A549 (cell line): ENCODE measurements around the gene LMF1. TPM values are rescaled to one million over a fixed set of nuclear protein-coding genes. Genes with fewer than 3 reads are reported as not detected.

ENCODE experiments used
- ATAC-seq, 2 experiments: fragments of 200-7000 bp in 1 of 2; fragments of >200 bp in 1 of 2; cut with Nextera tagmentation in 1 of 2; cut with Tn5 transposase in 1 of 2; 3 replicates each; pipeline versions ENCODE4 v1.8.0 to v1.9.1; 2018 to 2020; ENCODE audit warnings: mild to moderate bottlenecking in 1 of 2, moderate library complexity in 1 of 2
- CTCF ChIA-PET: fragments of 300-600 bp; sonication (Branson Sonifier 250); formaldehyde crosslinking; extraction: SDS; loops from one replicate; lab custom pipeline; 2021; ENCODE audit warnings: antibody characterized with exemption, inconsistent platforms; lab: Yijun Ruan, JAX
- POLR2A ChIA-PET: fragments of 350-600 bp; formaldehyde crosslinking; extraction: SDS; loops from one replicate; lab custom pipeline; 2021; ENCODE audit warnings: antibody characterized with exemption, inconsistent platforms; lab: Yijun Ruan, JAX
- DNase-seq, 2 experiments: peaks; one replicate each; pipeline versions ENCODE4 v3.0.0 to v3.0.0-alpha.2; 2011 to 2016; ENCODE audit warnings: low read depth in 1 of 2, low spot score in 1 of 2
- FAIRE-seq: peaks from 2 replicates; lab custom pipeline; 2011; peaks lifted over from hg19 to GRCh38; lab: Jason Lieb, UNC
- H3K27ac ChIP-seq, 2 experiments: fragments of >200 bp; sonication (Bioruptor Twin); formaldehyde crosslinking; 3 replicates each; pipeline ENCODE4 v1.5.1; 2016 to 2017
- H3K4me1 ChIP-seq: fragments of >200 bp; sonication (Bioruptor Twin); formaldehyde crosslinking; 3 replicates; pipeline ENCODE4 v1.6.1; 2016
- H3K4me2 ChIP-seq: fragments of >200 bp; sonication (Bioruptor Twin); formaldehyde crosslinking; 3 replicates; pipeline ENCODE4 v1.6.1; 2016
- H3K4me3 ChIP-seq: fragments of >200 bp; sonication (Bioruptor Twin); formaldehyde crosslinking; 3 replicates; pipeline ENCODE4 v1.5.1; 2016
- H3K9me3 ChIP-seq: fragments of >200 bp; sonication (Bioruptor Twin); formaldehyde crosslinking; 3 replicates; pipeline ENCODE4 v1.6.1; 2016
- BHLHE40 ChIP-seq: IDR thresholded peaks from 2 replicates; pipeline ENCODE4 v1.6.1; 2012; ENCODE audit warnings: low read depth, low read length, inconsistent platforms
- CHD4 ChIP-seq: fragments of 200-600 bp; sonication (generic); IDR thresholded peaks from 2 replicates; pipeline ENCODE4 v1.6.1; 2016; ENCODE audit warnings: antibody characterized with exemption, mild to moderate bottlenecking, borderline replicate concordance
- EP300 ChIP-seq, 2 experiments: fragments of >200 bp; sonication (Bioruptor Twin); formaldehyde crosslinking; IDR thresholded peaks; 2 replicates in 1 of 2; 3 replicates in 1 of 2; pipeline ENCODE4 v1.6.1; 2016 to 2017
- FOSB ChIP-seq: fragments of 250-450 bp; sonication (Bioruptor Pico); IDR thresholded peaks from 2 replicates; pipeline ENCODE4 v1.5.0; 2020; ENCODE audit warnings: mild to moderate bottlenecking, moderate library complexity
- FOSL2 ChIP-seq, 2 experiments: fragments of 450-650 bp in 1 of 2; fragments of >200 bp in 1 of 2; sonication (Bioruptor Twin) in 1 of 2; formaldehyde crosslinking; IDR thresholded peaks; 2 replicates each; pipeline versions ENCODE4 v1.5.0 to v1.6.1; 2016 to 2020; ENCODE audit warnings: mild to moderate bottlenecking in 1 of 2, moderate library complexity in 1 of 2
- FOXS1 ChIP-seq: fragments of 250-450 bp; sonication (Bioruptor Pico); IDR thresholded peaks from 2 replicates; pipeline ENCODE4 v1.5.0; 2020; ENCODE audit warnings: mild to moderate bottlenecking, moderate library complexity
- GATA3 ChIP-seq: IDR thresholded peaks from 2 replicates; pipeline ENCODE4 v1.6.1; 2012; ENCODE audit warnings: borderline replicate concordance
- HDAC2 ChIP-seq: fragments of 200-600 bp; sonication (generic); IDR thresholded peaks from 2 replicates; pipeline ENCODE4 v1.6.1; 2016
- HEYL ChIP-seq: fragments of 250-450 bp; sonication (Bioruptor Pico); IDR thresholded peaks from 2 replicates; pipeline ENCODE4 v1.8.0; 2021; ENCODE audit warnings: mild to moderate bottlenecking, moderate library complexity
- HOXA7 ChIP-seq: fragments of 250-450 bp; sonication (Bioruptor Pico); IDR thresholded peaks from 2 replicates; pipeline ENCODE4 v1.5.0; 2020; ENCODE audit warnings: mild to moderate bottlenecking, moderate library complexity
- HOXB13 ChIP-seq: fragments of 250-450 bp; sonication (Bioruptor Pico); IDR thresholded peaks from 2 replicates; pipeline ENCODE4 v1.5.0; 2020; ENCODE audit warnings: low read depth, mild to moderate bottlenecking, moderate library complexity
- KDM1A ChIP-seq: fragments of 200-600 bp; sonication (generic); IDR thresholded peaks from 2 replicates; pipeline ENCODE4 v1.6.1; 2016; ENCODE audit warnings: low read depth, mild to moderate bottlenecking
- KDM5A ChIP-seq: fragments of 200-600 bp; sonication (generic); IDR thresholded peaks from 2 replicates; pipeline ENCODE4 v1.6.1; 2016; ENCODE audit warnings: antibody characterized with exemption, mild to moderate bottlenecking
- MAFK ChIP-seq: fragments of 450-650 bp; IDR thresholded peaks from 2 replicates; pipeline ENCODE4 v1.6.1; 2014; ENCODE audit not compliant: partially characterized antibody
- NFE2L2 ChIP-seq: fragments of 150-350 bp; conservative IDR thresholded peaks from 2 replicates; pipeline ENCODE4 v1.6.1; 2014; ENCODE audit warnings: low read length
- NPAS2 ChIP-seq: fragments of 250-450 bp; sonication (Bioruptor Pico); IDR thresholded peaks from 2 replicates; pipeline ENCODE4 v1.8.0; 2022; ENCODE audit warnings: mild to moderate bottlenecking, moderate library complexity, borderline replicate concordance
- NR3C1 ChIP-seq: fragments of >200 bp; sonication (Bioruptor Twin); formaldehyde crosslinking; IDR thresholded peaks from 3 replicates; pipeline ENCODE4 v1.6.1; 2017
- PHF8 ChIP-seq: fragments of 200-600 bp; sonication (generic); IDR thresholded peaks from 2 replicates; pipeline ENCODE4 v1.6.1; 2016; ENCODE audit warnings: low read depth, mild to moderate bottlenecking, antibody characterized with exemption, moderate library complexity, borderline replicate concordance
- POLR2A ChIP-seq: IDR thresholded peaks from 2 replicates; pipeline ENCODE4 v1.6.1; 2012; ENCODE audit warnings: mild to moderate bottlenecking, low read length
- SMC3 ChIP-seq: fragments of >200 bp; sonication (Bioruptor Twin); formaldehyde crosslinking; IDR thresholded peaks from 3 replicates; pipeline ENCODE4 v1.6.1; 2018; ENCODE audit warnings: inconsistent platforms
- TFCP2L1 ChIP-seq: fragments of 250-450 bp; sonication (Bioruptor Pico); IDR thresholded peaks from 2 replicates; pipeline ENCODE4 v1.5.0; 2021; ENCODE audit warnings: mild to moderate bottlenecking
- TP53 ChIP-seq: fragments of 250-450 bp; sonication (Bioruptor Pico); IDR thresholded peaks from 2 replicates; pipeline ENCODE4 v1.5.0; 2021; ENCODE audit warnings: mild to moderate bottlenecking, moderate library complexity
- ZFP36 ChIP-seq: fragments of 450-650 bp; IDR thresholded peaks from 2 replicates; pipeline ENCODE4 v1.6.1; 2014; ENCODE audit warnings: borderline replicate concordance; ENCODE audit not compliant: partially characterized antibody
- WGBS: methylation state at CpG from one replicate; pipeline ENCODE4 v1.1.6; 2017; ENCODE audit errors: missing lambda C conversion rate; 5-methylcytosine and 5-hydroxymethylcytosine counted together
- polyA plus RNA-seq, 4 experiments: library from polyadenylated mRNA; depleted of rRNA in 3 of 4; stranded (reverse); fragments of >200 nt; fragmentation: RNase III in 1 of 4; extraction: RNeasy Plus Mini Kit Qiagen cat#74134 plus additional on column Dnase treatment in 1 of 4; gene quantifications; 2 replicates in 3 of 4; 3 replicates in 1 of 4; pipeline ENCODE4 v1.2.3, GENCODE V29; 2011 to 2017
- TF ChIP-seq, protein P1 (sequence below): fragments of 250-450 bp; sonication (Bioruptor Pico); IDR thresholded peaks from 2 replicates; pipeline ENCODE4 v1.5.0; 2021; ENCODE audit warnings: mild to moderate bottlenecking, moderate library complexity, borderline replicate concordance
- TF ChIP-seq, protein P2 (sequence below): fragments of >200 bp; sonication (Bioruptor Twin); formaldehyde crosslinking; IDR thresholded peaks from 3 replicates; pipeline ENCODE4 v1.5.1; 2016
- TF ChIP-seq, protein P3 (sequence below): IDR thresholded peaks from 2 replicates; pipeline ENCODE4 v1.6.1; 2012
- TF ChIP-seq, protein P4 (sequence below): fragments of >200 bp; sonication (Bioruptor Twin); formaldehyde crosslinking; IDR thresholded peaks from 2 replicates; pipeline ENCODE4 v1.6.1; 2016
- TF ChIP-seq, protein P5 (sequence below): fragments of 250-450 bp; sonication (Bioruptor Pico); IDR thresholded peaks from 2 replicates; pipeline ENCODE4 v1.5.0; 2020; ENCODE audit warnings: low read depth, mild to moderate bottlenecking, moderate library complexity

The LMF1 gene
- polyA plus RNA-seq, 2 of the 4 experiments (the other 2 are of a cell fraction): 8.8 to 10.9 TPM

DNA sequence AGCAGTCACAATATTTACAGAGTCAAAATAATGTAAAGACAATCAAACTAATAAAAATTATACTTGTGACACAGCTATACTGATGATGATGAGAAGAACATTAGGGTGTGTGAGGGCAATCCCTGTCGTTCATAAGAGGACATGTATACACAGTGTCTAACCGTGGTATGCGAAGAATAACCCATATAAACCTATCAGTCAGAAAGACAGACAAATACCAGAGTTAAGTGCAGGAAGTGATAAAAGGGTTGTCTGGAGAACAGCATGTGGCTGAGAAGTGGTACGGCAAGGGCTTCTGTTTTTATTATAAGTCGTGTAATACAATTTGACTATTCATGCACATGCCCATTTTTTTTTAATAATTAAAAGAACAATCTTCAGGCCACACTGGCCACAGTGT, 46.7 kb downstream of the LMF1 start (continued):
- no peak for TF ChIP-seq TP53 (CRISPR knock-in tag)
- TF ChIP-seq HDAC2: no peak

DNA sequence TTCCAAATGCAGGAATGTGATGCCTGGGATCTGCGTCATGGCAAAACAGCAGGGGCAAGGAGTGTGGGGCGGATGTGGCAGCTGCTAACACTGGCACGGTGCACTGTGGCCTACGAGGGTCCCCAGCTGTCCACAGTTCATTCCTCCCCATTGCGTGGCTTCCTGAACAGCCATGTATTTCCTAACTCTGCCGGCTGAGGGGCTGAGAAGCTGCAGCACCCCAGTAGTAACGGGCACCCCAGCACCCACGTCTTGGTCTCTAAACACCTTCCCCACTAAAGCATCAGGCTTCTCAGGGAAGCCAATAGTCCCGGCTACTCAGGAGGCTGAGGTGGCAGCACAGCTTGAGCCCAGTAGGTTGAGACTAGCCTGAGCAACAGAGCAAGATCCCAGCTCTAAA, 47.6 kb downstream of the LMF1 start:
- WGBS: 85% methylated on average over 9 of the region's 9 CpGs
- Histone ChIP-seq H3K27ac (no peak overlapping the region), H3K4me2 (no peak overlapping the region), H3K9me3 (peaks cover 14% of the 10 kb centered on the region), H3K4me3 (no peak overlapping the region), H3K4me1 (no peaks in the 10 kb centered on the region)
- TF ChIP-seq SMC3: no peak
- no peak for TF ChIP-seq TFCP2L1 (CRISPR knock-in tag)
- TF ChIP-seq TP53 (CRISPR knock-in tag): no peak
- TF ChIP-seq POLR2A: no peak
- TF ChIP-seq HOXB13: no peak
- TF ChIP-seq, protein P1, sequence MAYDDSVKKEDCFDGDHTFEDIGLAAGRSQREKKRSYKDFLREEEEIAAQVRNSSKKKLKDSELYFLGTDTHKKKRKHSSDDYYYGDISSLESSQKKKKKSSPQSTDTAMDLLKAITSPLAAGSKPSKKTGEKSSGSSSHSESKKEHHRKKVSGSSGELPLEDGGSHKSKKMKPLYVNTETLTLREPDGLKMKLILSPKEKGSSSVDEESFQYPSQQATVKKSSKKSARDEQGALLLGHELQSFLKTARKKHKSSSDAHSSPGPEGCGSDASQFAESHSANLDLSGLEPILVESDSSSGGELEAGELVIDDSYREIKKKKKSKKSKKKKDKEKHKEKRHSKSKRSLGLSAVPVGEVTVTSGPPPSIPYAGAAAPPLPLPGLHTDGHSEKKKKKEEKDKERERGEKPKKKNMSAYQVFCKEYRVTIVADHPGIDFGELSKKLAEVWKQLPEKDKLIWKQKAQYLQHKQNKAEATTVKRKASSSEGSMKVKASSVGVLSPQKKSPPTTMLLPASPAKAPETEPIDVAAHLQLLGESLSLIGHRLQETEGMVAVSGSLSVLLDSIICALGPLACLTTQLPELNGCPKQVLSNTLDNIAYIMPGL (CRISPR knock-in tag): no peak
- TF ChIP-seq KDM1A: no peak
- TF ChIP-seq CHD4: no peak
- no peak for TF ChIP-seq BHLHE40
- no peak for TF ChIP-seq GATA3
- no peak for TF ChIP-seq PHF8
- no peak for FAIRE-seq
- CTCF ChIA-PET: interaction anchor here (1.1 kb wide), 1 partner anchor 13 kb away, joined by 3 read pairs; no protein-coding TSS in a partner anchor
- POLR2A ChIA-PET: no interaction called here
- DNase-seq: no peak
- ATAC-seq: no peak

DNA sequence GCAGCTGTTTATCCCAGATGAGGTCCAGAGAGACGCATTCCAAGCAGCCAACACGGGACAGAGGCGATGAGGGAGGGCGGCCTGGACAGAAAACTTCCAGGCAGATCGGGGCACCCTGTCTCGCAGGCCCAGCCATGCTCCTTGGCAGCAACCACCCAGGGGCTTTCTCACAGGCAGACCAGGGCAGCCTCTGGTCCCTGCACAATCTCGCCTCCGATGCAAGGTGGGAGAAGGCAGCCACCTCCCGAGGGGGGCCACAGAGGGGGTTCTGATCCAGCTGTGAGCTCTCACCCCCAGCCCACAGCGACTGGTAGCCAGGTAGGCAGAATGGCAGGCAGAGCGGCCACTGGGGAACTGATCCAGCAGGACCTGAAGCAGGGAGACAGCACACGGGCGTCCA, 48.7 kb downstream of the LMF1 start:
- H3K9me3 ChIP-seq: peaks cover 14% of the 10 kb centered on the region
- DNase-seq: no peak
- H3K4me1 ChIP-seq: no peaks in the 10 kb centered on the region
- no peak for ATAC-seq
- TF ChIP-seq EP300 (IDR thresholded peaks at IDR 0.05): no peak
- TF ChIP-seq ZFP36: no peak
- TF ChIP-seq TP53 (CRISPR knock-in tag): no peak
- TF ChIP-seq, protein P1 (CRISPR knock-in tag): no peak
- TF ChIP-seq NR3C1: no peak
- TF ChIP-seq FOSL2 (IDR thresholded peaks at IDR 0.05): no peak
- no peak for TF ChIP-seq FOSL2 (CRISPR knock-in tag; IDR thresholded peaks at IDR 0.05)
- TF ChIP-seq, protein P2, sequence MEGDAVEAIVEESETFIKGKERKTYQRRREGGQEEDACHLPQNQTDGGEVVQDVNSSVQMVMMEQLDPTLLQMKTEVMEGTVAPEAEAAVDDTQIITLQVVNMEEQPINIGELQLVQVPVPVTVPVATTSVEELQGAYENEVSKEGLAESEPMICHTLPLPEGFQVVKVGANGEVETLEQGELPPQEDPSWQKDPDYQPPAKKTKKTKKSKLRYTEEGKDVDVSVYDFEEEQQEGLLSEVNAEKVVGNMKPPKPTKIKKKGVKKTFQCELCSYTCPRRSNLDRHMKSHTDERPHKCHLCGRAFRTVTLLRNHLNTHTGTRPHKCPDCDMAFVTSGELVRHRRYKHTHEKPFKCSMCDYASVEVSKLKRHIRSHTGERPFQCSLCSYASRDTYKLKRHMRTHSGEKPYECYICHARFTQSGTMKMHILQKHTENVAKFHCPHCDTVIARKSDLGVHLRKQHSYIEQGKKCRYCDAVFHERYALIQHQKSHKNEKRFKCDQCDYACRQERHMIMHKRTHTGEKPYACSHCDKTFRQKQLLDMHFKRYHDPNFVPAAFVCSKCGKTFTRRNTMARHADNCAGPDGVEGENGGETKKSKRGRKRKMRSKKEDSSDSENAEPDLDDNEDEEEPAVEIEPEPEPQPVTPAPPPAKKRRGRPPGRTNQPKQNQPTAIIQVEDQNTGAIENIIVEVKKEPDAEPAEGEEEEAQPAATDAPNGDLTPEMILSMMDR: no peak
- no peak for TF ChIP-seq HEYL (CRISPR knock-in tag)
- no peak for TF ChIP-seq HOXA7 (CRISPR knock-in tag)
- no peak for TF ChIP-seq KDM5A
- no peak for TF ChIP-seq FOXS1 (CRISPR knock-in tag)
- TF ChIP-seq, protein P3, sequence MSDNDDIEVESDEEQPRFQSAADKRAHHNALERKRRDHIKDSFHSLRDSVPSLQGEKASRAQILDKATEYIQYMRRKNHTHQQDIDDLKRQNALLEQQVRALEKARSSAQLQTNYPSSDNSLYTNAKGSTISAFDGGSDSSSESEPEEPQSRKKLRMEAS: no peak
- TF ChIP-seq, protein P4, sequence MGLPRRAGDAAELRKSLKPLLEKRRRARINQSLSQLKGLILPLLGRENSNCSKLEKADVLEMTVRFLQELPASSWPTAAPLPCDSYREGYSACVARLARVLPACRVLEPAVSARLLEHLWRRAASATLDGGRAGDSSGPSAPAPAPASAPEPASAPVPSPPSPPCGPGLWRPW: no peak
- TF ChIP-seq, protein P5, sequence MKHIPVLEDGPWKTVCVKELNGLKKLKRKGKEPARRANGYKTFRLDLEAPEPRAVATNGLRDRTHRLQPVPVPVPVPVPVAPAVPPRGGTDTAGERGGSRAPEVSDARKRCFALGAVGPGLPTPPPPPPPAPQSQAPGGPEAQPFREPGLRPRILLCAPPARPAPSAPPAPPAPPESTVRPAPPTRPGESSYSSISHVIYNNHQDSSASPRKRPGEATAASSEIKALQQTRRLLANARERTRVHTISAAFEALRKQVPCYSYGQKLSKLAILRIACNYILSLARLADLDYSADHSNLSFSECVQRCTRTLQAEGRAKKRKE (CRISPR knock-in tag): no peak
- no peak for TF ChIP-seq PHF8
- TF ChIP-seq NFE2L2: no peak
- no peak for TF ChIP-seq FOSB (CRISPR knock-in tag)
- no peak for TF ChIP-seq MAFK
- no peak for TF ChIP-seq NPAS2 (CRISPR knock-in tag)
- ChIA-PET POLR2A (no interaction called here), CTCF (no interaction called here)
- no peak for FAIRE-seq
- WGBS: 83% methylated on average over 13 of the region's 13 CpGs
- H3K27ac ChIP-seq: no peak overlapping the region
- H3K4me2 ChIP-seq: no peak overlapping the region
- no peak overlapping the region for H3K4me3 ChIP-seq
